Astrocyte of the cerebellum (primary cell): ENCODE measurements around the gene SHISA9.

ENCODE experiments used
- DNase-seq: peaks from one replicate; pipeline ENCODE4 v3.0.0-alpha.2; 2011; ENCODE audit warnings: low read depth
- H3K4me3 ChIP-seq: 2 replicates; pipeline ENCODE4 v1.5.1; 2011; ENCODE audit warnings: mild to moderate bottlenecking, low read depth, low read length, moderate library complexity
- in situ Hi-C: cut with HindIII; loops from 2 replicates; pipeline ENCODE4 v1.10.0; 2017; ENCODE audit warnings: low sequenced_read_pairs
- TF ChIP-seq, protein P1 (sequence below): IDR thresholded peaks from 2 replicates; pipeline ENCODE4 v1.5.1; 2012; ENCODE audit warnings: low read length, low read depth, moderate library complexity, mild to moderate bottlenecking; ENCODE audit errors: missing control alignments

Gene SHISA9

DNA sequence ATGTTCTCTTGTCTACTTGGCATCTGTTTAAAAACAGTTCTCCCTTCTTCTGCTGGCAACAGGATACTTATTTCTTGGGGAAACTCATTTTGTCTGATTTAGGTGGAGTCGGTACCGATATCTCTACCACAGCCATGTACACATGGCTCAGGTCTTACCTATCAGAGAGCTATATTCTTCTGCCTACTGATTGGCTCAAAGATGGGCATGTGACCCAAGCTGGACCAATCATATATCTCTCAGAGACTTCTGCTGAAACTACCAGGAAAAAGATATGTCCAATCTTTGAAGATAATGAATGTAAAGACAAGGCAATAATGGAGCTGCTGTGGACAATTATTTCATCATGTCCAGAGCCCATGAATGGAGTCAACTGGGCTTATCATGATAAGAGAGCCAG lies 21.6 kb upstream of the SHISA9 start:
- no peak for DNase-seq
- in situ Hi-C loops = no loop called here
- TF ChIP-seq, protein P1, sequence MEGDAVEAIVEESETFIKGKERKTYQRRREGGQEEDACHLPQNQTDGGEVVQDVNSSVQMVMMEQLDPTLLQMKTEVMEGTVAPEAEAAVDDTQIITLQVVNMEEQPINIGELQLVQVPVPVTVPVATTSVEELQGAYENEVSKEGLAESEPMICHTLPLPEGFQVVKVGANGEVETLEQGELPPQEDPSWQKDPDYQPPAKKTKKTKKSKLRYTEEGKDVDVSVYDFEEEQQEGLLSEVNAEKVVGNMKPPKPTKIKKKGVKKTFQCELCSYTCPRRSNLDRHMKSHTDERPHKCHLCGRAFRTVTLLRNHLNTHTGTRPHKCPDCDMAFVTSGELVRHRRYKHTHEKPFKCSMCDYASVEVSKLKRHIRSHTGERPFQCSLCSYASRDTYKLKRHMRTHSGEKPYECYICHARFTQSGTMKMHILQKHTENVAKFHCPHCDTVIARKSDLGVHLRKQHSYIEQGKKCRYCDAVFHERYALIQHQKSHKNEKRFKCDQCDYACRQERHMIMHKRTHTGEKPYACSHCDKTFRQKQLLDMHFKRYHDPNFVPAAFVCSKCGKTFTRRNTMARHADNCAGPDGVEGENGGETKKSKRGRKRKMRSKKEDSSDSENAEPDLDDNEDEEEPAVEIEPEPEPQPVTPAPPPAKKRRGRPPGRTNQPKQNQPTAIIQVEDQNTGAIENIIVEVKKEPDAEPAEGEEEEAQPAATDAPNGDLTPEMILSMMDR = no peak
- no peak overlapping the region for H3K4me3 ChIP-seq

DNA sequence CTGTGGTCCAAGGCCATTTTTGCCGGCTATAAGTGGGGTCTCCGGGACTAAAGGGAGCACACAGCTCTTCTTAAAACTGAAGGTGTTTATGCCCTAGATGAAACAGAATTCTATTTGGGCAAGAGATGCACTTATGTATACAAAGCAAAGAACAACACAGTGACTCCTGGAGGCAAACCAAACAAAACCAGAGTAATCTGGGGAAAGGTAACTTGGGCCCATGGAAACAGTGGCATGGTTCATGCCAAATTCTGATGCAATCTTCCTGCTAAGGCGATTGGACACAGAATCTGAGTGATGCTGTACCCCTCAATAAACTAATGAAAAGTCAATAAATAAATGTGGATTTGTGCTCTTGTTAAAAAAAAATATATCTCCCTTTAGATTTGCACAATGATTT lies 20.2 kb upstream of the SHISA9 start:
- H3K4me3 ChIP-seq = no peak overlapping the region
- TF ChIP-seq, protein P1 = no peak
- DNase-seq = no peak
- in situ Hi-C loops = no loop called here

- no peak overlapping the region for H3K4me3 ChIP-seq
- TF ChIP-seq, protein P1 = no peak
- DNase-seq = no peak
- in situ Hi-C loops = no loop called here
Observed at GRCh38 chr16:12881740-12882139, 19.7 kb upstream of the SHISA9 start.

DNA sequence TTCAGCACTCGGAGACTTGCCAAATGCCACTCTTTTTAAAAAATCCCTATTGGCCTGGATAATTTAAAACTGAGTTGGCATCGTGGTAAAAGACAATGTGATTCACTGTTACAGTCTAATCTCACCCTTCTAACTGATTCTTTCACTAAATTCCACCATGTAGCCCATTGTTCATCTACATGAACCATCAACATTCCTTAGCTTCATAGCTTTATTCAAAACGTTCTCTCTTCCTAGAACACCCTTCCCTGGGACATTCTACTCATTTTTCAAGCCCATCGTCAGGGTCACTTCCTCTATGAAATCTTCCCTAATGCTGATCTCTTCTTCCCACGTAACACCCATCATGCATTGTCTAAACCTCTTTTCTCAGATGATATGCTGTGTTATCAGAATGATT lies 15.7 kb upstream of the SHISA9 start:
- no peak overlapping the region for H3K4me3 ChIP-seq
- DNase-seq = no peak
- TF ChIP-seq, protein P1 = no peak
- in situ Hi-C loops = no loop called here

DNA sequence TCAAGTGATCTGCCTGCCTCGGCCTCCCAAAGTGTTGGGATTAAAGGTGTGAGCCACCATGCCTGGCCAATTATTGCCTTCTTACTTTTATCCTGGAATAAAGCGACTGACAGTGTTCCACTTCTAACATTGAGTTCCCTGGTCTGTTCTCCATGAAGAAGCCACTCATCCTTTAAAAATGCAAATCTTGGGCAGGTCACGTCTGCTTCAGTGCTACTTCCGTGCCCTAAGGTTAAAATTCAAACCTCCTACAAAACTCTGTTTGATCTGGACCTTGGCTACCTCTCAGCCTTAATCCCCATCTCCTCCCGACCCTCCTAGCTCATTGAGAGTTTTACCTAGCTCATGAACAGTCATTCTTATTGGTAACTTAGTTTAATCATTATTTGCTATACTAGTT lies 9.6 kb upstream of the SHISA9 start:
- TF ChIP-seq, protein P1 = no peak
- in situ Hi-C loops = no loop called here
- no peak overlapping the region for H3K4me3 ChIP-seq

GRCh38 chr16:12893050-12893750 lies 8.2 kb upstream of the SHISA9 start:
- no peak for DNase-seq
- TF ChIP-seq, protein P1 = no peak
- in situ Hi-C loops = no loop called here
- no peak overlapping the region for H3K4me3 ChIP-seq

More for the DNA sequence above, 9.6 kb upstream of the SHISA9 start:
- DNase-seq = no peak
